K562 (cell line): ENCODE measurements around the gene NTPCR. TPM values are rescaled to one million over a fixed set of nuclear protein-coding genes. Genes with fewer than 3 reads are reported as not detected.

Experiments
- ATAC-seq: fragments of 200-7000 bp; cut with Tn5 transposase; 3 replicates; pipeline ENCODE4 v1.9.1; 2020; ENCODE audit warnings: moderate library complexity
- BruUV-seq: library from RNA; stranded (reverse); fragments of 400-500 nt; replicated peaks from 2 replicates; lab custom pipeline; 2021; lab: Mats Ljungman, UMichigan
- CTCF ChIA-PET: fragments of 300-600 bp; formaldehyde crosslinking; extraction: SDS; loops from one replicate; lab custom pipeline; 2021; ENCODE audit warnings: low intra/inter-chr PET ratio; lab: Yijun Ruan, JAX
- POLR2A ChIA-PET: fragments of 300-600, 350-650 bp; sonication (Branson Sonifier 250); formaldehyde crosslinking; extraction: SDS; loops from one replicate; lab custom pipeline; 2021; ENCODE audit warnings: antibody characterized with exemption, inconsistent platforms; lab: Yijun Ruan, JAX
- DNase-seq, 4 experiments: peaks; one replicate each; pipeline versions ENCODE4 v3.0.0 to v3.0.0-alpha.2; 2011 to 2018; ENCODE audit warnings: low spot score in 3 of 4, mixed read lengths in 3 of 4; ENCODE audit errors: extremely low read depth in 1 of 4
- FAIRE-seq: peaks from 2 replicates; lab custom pipeline; 2011; peaks lifted over from hg19 to GRCh38; lab: Jason Lieb, UNC
- H2AFZ ChIP-seq: 2 replicates; pipeline ENCODE4 v1.6.0; 2011; ENCODE audit warnings: low read depth, low read length, control low read depth, inconsistent platforms
- H3K27ac ChIP-seq: fragments of 200-600 bp; 3 replicates; pipeline ENCODE4 v1.8.0; 2011; ENCODE audit warnings: low read depth, mild to moderate bottlenecking, control low read depth, inconsistent platforms, low read length, moderate library complexity, mixed read lengths; ENCODE audit errors: extremely low read depth
- H3K27me3 ChIP-seq, 2 experiments: fragments of 300-600 bp in 1 of 2; 2 replicates in 1 of 2; 3 replicates in 1 of 2; pipeline versions ENCODE4 v1.6.0 to v1.8.0; 2011; ENCODE audit warnings: inconsistent platforms in 2 of 2, low read length in 2 of 2, mild to moderate bottlenecking in 1 of 2, mixed read lengths in 1 of 2, moderate library complexity in 1 of 2; ENCODE audit not compliant: control insufficient read depth in 2 of 2, insufficient read depth in 2 of 2
- H3K36me3 ChIP-seq: fragments of 300-600 bp; 3 replicates; pipeline ENCODE4 v1.8.0; 2011; ENCODE audit warnings: mild to moderate bottlenecking, low read length, inconsistent platforms; ENCODE audit not compliant: control insufficient read depth, insufficient read depth
- H3K4me1 ChIP-seq, 2 experiments: fragments of 200-600 bp in 1 of 2; replicated peaks in 1 of 2; 2 replicates in 1 of 2; 3 replicates in 1 of 2; pipeline versions ENCODE4 v1.5.1 to v1.8.0; 2011; ENCODE audit warnings: inconsistent platforms in 2 of 2, low read length in 2 of 2, mild to moderate bottlenecking in 1 of 2, mixed read lengths in 1 of 2, moderate library complexity in 1 of 2; ENCODE audit not compliant: control insufficient read depth in 2 of 2, insufficient read depth in 2 of 2
- H3K4me2 ChIP-seq: 2 replicates; pipeline ENCODE4 v1.6.1; 2011; ENCODE audit warnings: low read length, control low read depth, inconsistent platforms, mixed read lengths; ENCODE audit not compliant: insufficient read depth
- H3K4me3 ChIP-seq: fragments of 200-600 bp; sonication (generic), shearing (Covaris generic); 2 replicates; pipeline ENCODE4 v1.5.1; 2016; ENCODE audit warnings: control low read depth, inconsistent platforms
- H3K79me2 ChIP-seq: fragments of 200-600 bp; 3 replicates; pipeline ENCODE4 v1.8.0; 2011; ENCODE audit warnings: low read length, inconsistent platforms; ENCODE audit not compliant: control insufficient read depth, insufficient read depth
- H3K9ac ChIP-seq, 2 experiments: 2 replicates each; pipeline versions ENCODE4 v1.6.0 to v1.6.1; 2011; ENCODE audit warnings: low read depth in 2 of 2, low read length in 2 of 2, control low read depth in 1 of 2, inconsistent platforms in 1 of 2, mild to moderate bottlenecking in 1 of 2, mixed read lengths in 1 of 2; ENCODE audit not compliant: insufficient read depth in 1 of 2
- H3K9me1 ChIP-seq: one replicate; pipeline ENCODE4 v1.6.0; 2011; ENCODE audit warnings: inconsistent platforms, mild to moderate bottlenecking, low read length, moderate library complexity; ENCODE audit not compliant: control insufficient read depth, insufficient read depth
- H3K9me3 ChIP-seq: replicated peaks from 2 replicates; pipeline ENCODE4 v1.5.1; 2011; ENCODE audit warnings: low read depth, low read length, inconsistent platforms; ENCODE audit not compliant: control insufficient read depth, insufficient read depth
- H4K20me1 ChIP-seq: replicated peaks from 2 replicates; pipeline ENCODE4 v1.6.1; 2011; ENCODE audit warnings: low read length, inconsistent platforms, mixed read lengths; ENCODE audit not compliant: control insufficient read depth, insufficient read depth
- BHLHE40 ChIP-seq: IDR thresholded peaks from 2 replicates; pipeline ENCODE4 v1.6.1; 2011; ENCODE audit warnings: low read length, improper control_type of control experiment
- BRCA1 ChIP-seq, 2 experiments: fragments of 450-650 bp in 1 of 2; sonication (generic) in 1 of 2; formaldehyde crosslinking in 1 of 2; IDR thresholded peaks; 2 replicates each; pipeline versions ENCODE4 v1.5.0 to v1.6.1; 2017 to 2020; ENCODE audit warnings: mild to moderate bottlenecking in 1 of 2, missing genetic modification reagents in 1 of 2
- CHAMP1 ChIP-seq: fragments of 450-650 bp; IDR thresholded peaks from 2 replicates; pipeline ENCODE4 v1.6.1; 2016; ENCODE audit warnings: mild to moderate bottlenecking
- EP300 ChIP-seq: IDR thresholded peaks from 2 replicates; pipeline ENCODE4 v1.6.1; 2012; ENCODE audit warnings: low read length, improper control_type of control experiment
- HDAC6 ChIP-seq: IDR thresholded peaks from 2 replicates; pipeline ENCODE4 v1.6.1; 2012; ENCODE audit warnings: low read depth, mild to moderate bottlenecking, control low read depth, inconsistent platforms, low read length, moderate library complexity
- MBD1 ChIP-seq: fragments of 250-450 bp; sonication (Bioruptor Pico); IDR thresholded peaks from 2 replicates; pipeline ENCODE4 v1.8.0; 2022; ENCODE audit warnings: inconsistent platforms
- POLR2AphosphoS2 ChIP-seq: IDR thresholded peaks from 2 replicates; pipeline ENCODE4 v1.6.1; 2012; ENCODE audit warnings: low read length, improper control_type of control experiment
- RNF219 ChIP-seq: fragments of 250-450 bp; sonication (Bioruptor Pico); IDR thresholded peaks from 2 replicates; pipeline ENCODE4 v1.5.0; 2022; ENCODE audit warnings: mild to moderate bottlenecking
- STAT6 ChIP-seq: sonication (generic); formaldehyde crosslinking; IDR thresholded peaks from 2 replicates; pipeline ENCODE4 v1.8.1; 2023; ENCODE audit warnings: mild to moderate bottlenecking, missing genetic modification reagents
- ZBTB8A ChIP-seq: fragments of 450-650 bp; IDR thresholded peaks from 2 replicates; pipeline ENCODE4 v1.6.1; 2018; ENCODE audit warnings: mild to moderate bottlenecking, moderate library complexity; ENCODE audit not compliant: partially characterized antibody
- ZNF197 ChIP-seq: fragments of 200-800 bp; sonication (Bioruptor generic); IDR thresholded peaks from 2 replicates; pipeline ENCODE4 v1.6.1; 2016; ENCODE audit warnings: low read depth, missing genetic modification characterization, missing compliant biosample characterization
- WGBS: fragments of 100-300 bp; shearing (Covaris generic); methylation state at CpG from one replicate; pipeline ENCODE4 v1.1.6; 2016; ENCODE audit warnings: low coverage, mixed read lengths; ENCODE audit not compliant: insufficient coverage; ENCODE audit errors: missing lambda C conversion rate; 5-methylcytosine and 5-hydroxymethylcytosine counted together
- in situ Hi-C: fragments of 300-500 bp; cut with MboI; formaldehyde crosslinking; loops from 4 replicates; pipeline ENCODE4 v1.15.0; 2018; ENCODE audit warnings: inconsistent platforms, mixed read lengths
- intact Hi-C: fragments of 100-400 bp; cut with micrococcal nuclease; formaldehyde crosslinking; loops from 2 replicates; pipeline ENCODE4 v1.14.2; 2022
- polyA plus RNA-seq, 8 experiments: library from polyadenylated mRNA; depleted of rRNA in 4 of 8; stranded (reverse) in 5 of 8; unstranded in 3 of 8; fragments of >200 nt; fragmentation: Nextera tagmentation in 2 of 8; fragmentation: Illumina TruSeq in 1 of 8; extraction: Ambion mirVana in 2 of 8; extraction: Trizol in 1 of 8; gene quantifications; 2 replicates each; pipeline versions ENCODE4 v1.2.1 to v1.2.3, GENCODE V29; 2011 to 2014; ENCODE audit warnings: inconsistent platforms in 1 of 8, missing spikeins in 1 of 8
- total RNA-seq, 7 experiments: library from RNA; depleted of rRNA in 6 of 7; stranded (reverse); fragments of >200 nt in 6 of 7; fragmentation: Illumina TruSeq in 2 of 7; extraction: Trizol in 2 of 7; gene quantifications; 2 replicates each; pipeline versions ENCODE4 v1.2.1 to v1.2.3, GENCODE V29; 2011 to 2021; ENCODE audit warnings: low replicate concordance in 1 of 7

Gene NTPCR
- total and polyA plus RNA-seq, 9 of the 15 experiments (the other 6 are each of a cell fraction or from before 2014, with no cell fraction given), result 19.3 to 105 (median 48.8) TPM

- in situ Hi-C loops, result no loop called here
- no TSS peak for BruUV-seq
- no peak for TF ChIP-seq BRCA1 (IDR thresholded peaks at IDR 0.05)
- no peak for TF ChIP-seq BRCA1 (CRISPR knock-in tag; IDR thresholded peaks at IDR 0.05)
- no peak for TF ChIP-seq MBD1 (CRISPR knock-in tag)
- no peak for TF ChIP-seq CHAMP1
- TF ChIP-seq POLR2AphosphoS2, result no peak
- no peak for TF ChIP-seq HDAC6
- no peak for TF ChIP-seq BHLHE40
- TF ChIP-seq ZNF197 (CRISPR knock-in tag), result no peak
- TF ChIP-seq EP300, result no peak
- no peak for TF ChIP-seq RNF219 (CRISPR knock-in tag)
- no peak for TF ChIP-seq ZBTB8A
- TF ChIP-seq STAT6, result no peak
Measured at GRCh38 chr1:232969799-232970198, 19.4 kb downstream of the NTPCR start.

More at GRCh38 chr1:232969799-232970198, 19.4 kb downstream of the NTPCR start:
- no peak overlapping the region for H2AFZ ChIP-seq
- no peaks in the 10 kb centered on the region; the same call in none of the 2 replicates for H3K9me3 ChIP-seq
- no peaks in the 10 kb centered on the region for H4K20me1 ChIP-seq
- H3K4me1 ChIP-seq, result no peaks in the 10 kb centered on the region; a peak in 1 of 5 replicates
- H3K4me2 ChIP-seq, result no peak overlapping the region
- H3K36me3 ChIP-seq, result peaks cover 56% of the 10 kb centered on the region; the same call in 2 of the 3 replicates
- H3K79me2 ChIP-seq, result no peaks in the 10 kb centered on the region
- H3K4me3 ChIP-seq, result no peak overlapping the region
- ChIA-PET CTCF (no interaction called here), POLR2A (interaction anchor here (1.1 kb wide), 1 partner anchor 10 kb away, joined by 5 read pairs; no protein-coding TSS in a partner anchor)
- ATAC-seq, result no peak
- H3K27me3 ChIP-seq, result no peaks in the 10 kb centered on the region
- no peak overlapping the region for H3K27ac ChIP-seq
- no peak for FAIRE-seq
- intact Hi-C loops, result no loop called here
- WGBS, result 92% methylated on average over 5 of the region's 5 CpGs
- no peak for DNase-seq
- H3K9ac ChIP-seq, result no peak overlapping the region
- no peaks in the 10 kb centered on the region for H3K9me1 ChIP-seq
